GM12878 (cell line): ENCODE data around the gene HYCC1. TPM values are rescaled to one million over a fixed set of nuclear protein-coding genes. Genes with fewer than 3 reads are reported as not detected.

Experiments
- ATAC-seq: fragments of 200-7000 bp; cut with Tn5 transposase; 3 replicates; pipeline ENCODE4 v1.9.1; 2020; ENCODE audit warnings: mild to moderate bottlenecking, moderate library complexity
- BruUV-seq: library from RNA; stranded (reverse); fragments of 400-500 nt; replicated peaks from 2 replicates; lab custom pipeline; 2021; lab: Mats Ljungman, UMichigan
- CTCF ChIA-PET: fragments of 300-600 bp; sonication (Branson Sonifier 250); formaldehyde crosslinking; extraction: SDS; loops from one replicate; lab custom pipeline; 2021; ENCODE audit warnings: inconsistent platforms; lab: Yijun Ruan, JAX
- POLR2A ChIA-PET: fragments of 350-600 bp; formaldehyde crosslinking; extraction: SDS; loops from one replicate; lab custom pipeline; 2021; ENCODE audit warnings: inconsistent platforms; lab: Charles Lee
- RAD21 ChIA-PET: fragments of 300-600 bp; sonication (Branson Sonifier 250); formaldehyde crosslinking; loops from one replicate; lab custom pipeline; 2023; ENCODE audit warnings: antibody characterized with exemption; ENCODE audit not compliant: unreplicated experiment; lab: Charles Lee
- SMC1A ChIA-PET: fragments of 300-600 bp; sonication (Branson Sonifier 250); formaldehyde crosslinking; loops from one replicate; lab custom pipeline; 2023; ENCODE audit not compliant: unreplicated experiment, uncharacterized antibody; lab: Charles Lee
- DNase-seq: peaks from one replicate; pipeline ENCODE4 v3.0.0-alpha.2; 2011; ENCODE audit warnings: low read depth, low spot score
- FAIRE-seq: peaks from 3 replicates; lab custom pipeline; 2011; peaks lifted over from hg19 to GRCh38; lab: Jason Lieb, UNC
- H2AFZ ChIP-seq: 2 replicates; pipeline ENCODE4 v1.6.0; 2011; ENCODE audit warnings: low read depth, low read length, control low read depth; ENCODE audit not compliant: control insufficient read depth
- H3K27ac ChIP-seq: 2 replicates; pipeline ENCODE4 v1.5.1; 2011; ENCODE audit warnings: control low read depth; ENCODE audit not compliant: control insufficient read depth, insufficient read depth
- H3K27me3 ChIP-seq, 2 experiments: replicated peaks in 1 of 2; 2 replicates each; pipeline versions ENCODE4 v1.6.0 to v1.6.1; 2011; ENCODE audit warnings: low read length in 1 of 2; ENCODE audit not compliant: control insufficient read depth in 2 of 2, insufficient read depth in 2 of 2
- H3K36me3 ChIP-seq, 2 experiments: 2 replicates each; pipeline ENCODE4 v1.5.1; 2011; ENCODE audit warnings: low read length in 1 of 2; ENCODE audit not compliant: control insufficient read depth in 2 of 2, insufficient read depth in 2 of 2
- H3K4me1 ChIP-seq: 2 replicates; pipeline ENCODE4 v1.6.1; 2011; ENCODE audit warnings: mild to moderate bottlenecking, low read length, moderate library complexity, mixed read lengths; ENCODE audit not compliant: control insufficient read depth, insufficient read depth
- H3K4me2 ChIP-seq: 2 replicates; pipeline ENCODE4 v1.6.0; 2011; ENCODE audit warnings: control low read depth; ENCODE audit not compliant: control insufficient read depth, insufficient read depth
- H3K4me3 ChIP-seq: fragments of 200-600 bp; sonication (generic); 2 replicates; pipeline ENCODE4 v1.5.1; 2016
- H3K79me2 ChIP-seq: 2 replicates; pipeline ENCODE4 v1.6.0; 2011; ENCODE audit warnings: low read length; ENCODE audit not compliant: control insufficient read depth, insufficient read depth
- H3K9ac ChIP-seq: 2 replicates; pipeline ENCODE4 v1.8.0; 2011; ENCODE audit warnings: low read length, control low read depth, mixed read lengths; ENCODE audit not compliant: control insufficient read depth, insufficient read depth
- H3K9me3 ChIP-seq: replicated peaks from 3 replicates; pipeline ENCODE4 v1.5.1; 2011; ENCODE audit warnings: mild to moderate bottlenecking, low read length; ENCODE audit not compliant: control insufficient read depth, insufficient read depth
- H4K20me1 ChIP-seq: 2 replicates; pipeline ENCODE4 v1.6.0; 2011; ENCODE audit not compliant: control insufficient read depth, insufficient read depth
- BHLHE40 ChIP-seq, 2 experiments: fragments of 450-650 bp in 1 of 2; IDR thresholded peaks; 2 replicates each; pipeline ENCODE4 v1.6.1; 2011 to 2017; ENCODE audit warnings: low read depth in 2 of 2, borderline replicate concordance in 1 of 2, improper control_type of control experiment in 1 of 2, low read length in 1 of 2, mild to moderate bottlenecking in 1 of 2
- CREB1 ChIP-seq: IDR thresholded peaks from 2 replicates; pipeline ENCODE4 v1.6.1; 2012; ENCODE audit warnings: low read depth, mild to moderate bottlenecking, inconsistent platforms
- FOXM1 ChIP-seq: IDR thresholded peaks from 2 replicates; pipeline ENCODE4 v1.6.1; 2012; ENCODE audit warnings: low read depth, mild to moderate bottlenecking, inconsistent platforms, low read length, moderate library complexity
- GATAD2B ChIP-seq: fragments of 450-650 bp; conservative IDR thresholded peaks from 2 replicates; pipeline ENCODE4 v1.6.1; 2017; ENCODE audit warnings: low read depth, mild to moderate bottlenecking, moderate library complexity
- HDAC6 ChIP-seq: fragments of 200-600 bp; sonication (generic); IDR thresholded peaks from one replicate; pipeline ENCODE4 v1.8.0; 2017; ENCODE audit warnings: antibody characterized with exemption; ENCODE audit not compliant: unreplicated experiment
- JUND ChIP-seq: IDR thresholded peaks from 2 replicates; pipeline ENCODE4 v1.6.1; 2012; ENCODE audit warnings: low read depth, mild to moderate bottlenecking, low read length, improper control_type of control experiment, moderate library complexity
- LARP7 ChIP-seq: fragments of 450-650 bp; IDR thresholded peaks from 2 replicates; pipeline ENCODE4 v1.6.1; 2017; ENCODE audit warnings: mild to moderate bottlenecking
- RFX5 ChIP-seq: IDR thresholded peaks from 2 replicates; pipeline ENCODE4 v1.6.1; 2011; ENCODE audit warnings: low read depth, low read length, improper control_type of control experiment
- SIX5 ChIP-seq: IDR thresholded peaks from 2 replicates; pipeline ENCODE4 v1.6.1; 2011; ENCODE audit warnings: mild to moderate bottlenecking, low read depth, low read length, moderate library complexity; ENCODE audit not compliant: severe bottlenecking
- TBL1XR1 ChIP-seq: IDR thresholded peaks from 2 replicates; pipeline ENCODE4 v1.6.1; 2012; ENCODE audit warnings: low read depth, low read length, improper control_type of control experiment
- TCF12 ChIP-seq: IDR thresholded peaks from 2 replicates; pipeline ENCODE4 v1.6.1; 2011; ENCODE audit warnings: low read depth, mild to moderate bottlenecking, low read length
- ZSCAN29 ChIP-seq: fragments of 450-650 bp; IDR thresholded peaks from 2 replicates; pipeline ENCODE4 v1.6.1; 2017; ENCODE audit warnings: mild to moderate bottlenecking, moderate library complexity
- ZZZ3 ChIP-seq: IDR thresholded peaks from 2 replicates; pipeline ENCODE4 v1.6.1; 2011; ENCODE audit warnings: low read depth; ENCODE audit not compliant: control insufficient read depth, insufficient read length
- WGBS: methylation state at CpG from one replicate; pipeline ENCODE4 v1.1.6; 2016; ENCODE audit warnings: low lambda C conversion rate; ENCODE audit not compliant: insufficient replicate concordance, insufficient coverage; ENCODE audit errors: missing lambda C conversion rate; 5-methylcytosine and 5-hydroxymethylcytosine counted together
- in situ Hi-C: fragments of 300-500 bp; cut with MboI; formaldehyde crosslinking; loops from 9 replicates; pipeline ENCODE4 v1.14.3; 2018; ENCODE audit warnings: mixed read lengths
- intact Hi-C: fragments of 100-400 bp; cut with micrococcal nuclease; formaldehyde crosslinking; loops from one replicate; pipeline ENCODE4 v1.14.2; 2022; ENCODE audit not compliant: unreplicated experiment
- polyA plus RNA-seq, 11 experiments: library from polyadenylated mRNA; depleted of rRNA in 4 of 11; unstranded in 6 of 11; stranded (reverse) in 5 of 11; fragments of >200 nt; fragmentation: Nextera tagmentation in 4 of 11; fragmentation: Illumina TruSeq in 1 of 11; extraction: Ambion mirVana in 4 of 11; extraction: Trizol in 1 of 11; gene quantifications; 1 replicate in 1 of 11; 2 replicates in 10 of 11; pipeline versions ENCODE4 v1.2.1 to v1.2.3, GENCODE V29; 2011 to 2016; ENCODE audit warnings: inconsistent platforms in 2 of 11, missing spikeins in 2 of 11, low read depth in 1 of 11
- total RNA-seq, 4 experiments: library from RNA; depleted of rRNA in 3 of 4; stranded (reverse); fragments of >200 nt in 3 of 4; fragmentation: Illumina TruSeq in 1 of 4; extraction: Trizol in 1 of 4; gene quantifications; 2 replicates each; pipeline versions ENCODE4 v1.2.1 to v1.2.3, GENCODE V29; 2013 to 2021
- TF ChIP-seq, protein P1 (sequence below): fragments of 450-650 bp; formaldehyde crosslinking; IDR thresholded peaks from 2 replicates; pipeline ENCODE4 v1.5.0; 2022; ENCODE audit warnings: mild to moderate bottlenecking, missing genetic modification characterization
- TF ChIP-seq, protein P2 (sequence below): IDR thresholded peaks from 2 replicates; pipeline ENCODE4 v1.6.1; 2011; ENCODE audit warnings: borderline replicate concordance, low read depth, mild to moderate bottlenecking, moderate library complexity, low read length; ENCODE audit not compliant: insufficient read depth, poor library complexity, severe bottlenecking

HYCC1 gene
- total and polyA plus RNA-seq, 10 of the 15 experiments (the other 5 are each of a cell fraction or from before 2014, with no cell fraction given), result 8.5 to 62.9 (median 33.1) TPM

DNA sequence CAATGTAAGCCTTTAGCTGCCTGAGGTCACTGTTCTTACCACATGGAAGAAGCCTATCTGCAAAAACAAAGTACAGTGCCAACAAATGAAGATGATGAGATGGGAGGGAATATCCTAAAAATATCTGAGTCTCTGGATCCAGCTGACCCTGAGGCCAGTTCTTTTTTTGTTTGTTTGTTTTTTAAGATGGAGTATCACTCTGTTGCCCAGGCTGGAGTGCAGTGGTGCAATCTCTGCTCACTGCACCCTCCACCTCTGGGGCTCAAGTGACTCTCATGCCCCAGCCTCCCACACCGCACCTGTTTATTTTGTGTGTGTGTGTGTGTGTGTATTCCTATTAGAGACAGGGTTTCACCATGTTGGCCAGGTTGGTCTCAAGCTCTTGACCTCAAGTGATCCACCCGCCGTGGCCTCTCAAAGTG is 44.9 kb downstream of the HYCC1 start:
- Histone ChIP-seq H3K27me3 (no peaks in the 10 kb centered on the region), H3K9ac (no peak overlapping the region), H2AFZ (no peak overlapping the region), H3K4me3 (no peak overlapping the region), H3K27ac (no peak overlapping the region), H3K9me3 (no peaks in the 10 kb centered on the region), H3K4me1 (no peaks in the 10 kb centered on the region), H4K20me1 (no peaks in the 10 kb centered on the region), H3K36me3 (no peaks in the 10 kb centered on the region; a peak in 2 of 4 replicates), H3K79me2 (no peaks in the 10 kb centered on the region), H3K4me2 (no peak overlapping the region)
- ChIA-PET RAD21 (interaction anchor here (1.4 kb wide), 1 partner anchor 86 kb away, joined by 3 read pairs; no protein-coding TSS in a partner anchor), POLR2A (interaction anchor here (0.7 to 1.2 kb wide), 2 partner anchors 16 to 510 kb away, joined by 3 read pairs; no protein-coding TSS in a partner anchor), SMC1A (interaction anchor here (1.5 to 2.2 kb wide), 4 partner anchors 8 to 87 kb away, joined by 4 to 7 read pairs (median 6); no protein-coding TSS in a partner anchor), CTCF (interaction anchor here (0.7 to 1.6 kb wide), 4 partner anchors 15 to 241 kb away, joined by 3 to 4 read pairs (median 3); no protein-coding TSS in a partner anchor)
- intact Hi-C loops, result no loop called here
- TF ChIP-seq BHLHE40 (IDR thresholded peaks at IDR 0.05; ENCODE audit: borderline replicate concordance in 1 of 2, low read depth in 2 of 2, low read length in 1 of 2) (no peak), LARP7 (no peak), RFX5 (no peak), ZZZ3 (no peak), JUND (no peak), GATAD2B (no peak), ZSCAN29 (no peak), TCF12 (no peak), SIX5 (no peak), CREB1 (no peak), FOXM1 (no peak), HDAC6 (no peak), TBL1XR1 (no peak)
- TF ChIP-seq, protein P1, sequence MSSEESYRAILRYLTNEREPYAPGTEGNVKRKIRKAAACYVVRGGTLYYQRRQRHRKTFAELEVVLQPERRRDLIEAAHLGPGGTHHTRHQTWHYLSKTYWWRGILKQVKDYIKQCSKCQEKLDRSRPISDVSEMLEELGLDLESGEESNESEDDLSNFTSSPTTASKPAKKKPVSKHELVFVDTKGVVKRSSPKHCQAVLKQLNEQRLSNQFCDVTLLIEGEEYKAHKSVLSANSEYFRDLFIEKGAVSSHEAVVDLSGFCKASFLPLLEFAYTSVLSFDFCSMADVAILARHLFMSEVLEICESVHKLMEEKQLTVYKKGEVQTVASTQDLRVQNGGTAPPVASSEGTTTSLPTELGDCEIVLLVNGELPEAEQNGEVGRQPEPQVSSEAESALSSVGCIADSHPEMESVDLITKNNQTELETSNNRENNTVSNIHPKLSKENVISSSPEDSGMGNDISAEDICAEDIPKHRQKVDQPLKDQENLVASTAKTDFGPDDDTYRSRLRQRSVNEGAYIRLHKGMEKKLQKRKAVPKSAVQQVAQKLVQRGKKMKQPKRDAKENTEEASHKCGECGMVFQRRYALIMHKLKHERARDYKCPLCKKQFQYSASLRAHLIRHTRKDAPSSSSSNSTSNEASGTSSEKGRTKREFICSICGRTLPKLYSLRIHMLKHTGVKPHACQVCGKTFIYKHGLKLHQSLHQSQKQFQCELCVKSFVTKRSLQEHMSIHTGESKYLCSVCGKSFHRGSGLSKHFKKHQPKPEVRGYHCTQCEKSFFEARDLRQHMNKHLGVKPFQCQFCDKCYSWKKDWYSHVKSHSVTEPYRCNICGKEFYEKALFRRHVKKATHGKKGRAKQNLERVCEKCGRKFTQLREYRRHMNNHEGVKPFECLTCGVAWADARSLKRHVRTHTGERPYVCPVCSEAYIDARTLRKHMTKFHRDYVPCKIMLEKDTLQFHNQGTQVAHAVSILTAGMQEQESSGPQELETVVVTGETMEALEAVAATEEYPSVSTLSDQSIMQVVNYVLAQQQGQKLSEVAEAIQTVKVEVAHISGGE (CRISPR knock-in tag), result no peak
- TF ChIP-seq, protein P2, sequence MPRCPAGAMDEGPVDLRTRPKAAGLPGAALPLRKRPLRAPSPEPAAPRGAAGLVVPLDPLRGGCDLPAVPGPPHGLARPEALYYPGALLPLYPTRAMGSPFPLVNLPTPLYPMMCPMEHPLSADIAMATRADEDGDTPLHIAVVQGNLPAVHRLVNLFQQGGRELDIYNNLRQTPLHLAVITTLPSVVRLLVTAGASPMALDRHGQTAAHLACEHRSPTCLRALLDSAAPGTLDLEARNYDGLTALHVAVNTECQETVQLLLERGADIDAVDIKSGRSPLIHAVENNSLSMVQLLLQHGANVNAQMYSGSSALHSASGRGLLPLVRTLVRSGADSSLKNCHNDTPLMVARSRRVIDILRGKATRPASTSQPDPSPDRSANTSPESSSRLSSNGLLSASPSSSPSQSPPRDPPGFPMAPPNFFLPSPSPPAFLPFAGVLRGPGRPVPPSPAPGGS, result no peak
- no TSS peak for BruUV-seq
- FAIRE-seq (no peak), DNase-seq (no peak), ATAC-seq (no peak)
- in situ Hi-C loops, result no loop called here
- 85% methylated on average over 3 of the region's 3 CpGs for WGBS
